GM12872 (cell line): ENCODE results near the gene TMEM200C.

ENCODE experiments used
- CTCF ChIP-seq: IDR thresholded peaks from 3 replicates; pipeline ENCODE4 v1.5.1; 2011; ENCODE audit warnings: low read depth, mild to moderate bottlenecking, low read length, moderate library complexity; ENCODE audit not compliant: insufficient read depth

Gene TMEM200C

GRCh38 chr18:5874336-5874735, 21.0 kb downstream of the TMEM200C start:
- no peak for TF ChIP-seq CTCF

GRCh38 chr18:5872886-5873285, 22.4 kb downstream of the TMEM200C start:
- no peak for TF ChIP-seq CTCF

GRCh38 chr18:5871426-5871825, 23.9 kb downstream of the TMEM200C start:
- no peak for TF ChIP-seq CTCF

GRCh38 chr18:5868218-5868854, 27.0 kb downstream of the TMEM200C start:
- TF ChIP-seq CTCF, result peak; percentile 71

GRCh38 chr18:5865521-5865920, 29.8 kb downstream of the TMEM200C start:
- no peak for TF ChIP-seq CTCF

GRCh38 chr18:5857180-5857579, 38.1 kb downstream of the TMEM200C start:
- TF ChIP-seq CTCF, result no peak

- TF ChIP-seq CTCF, result no peak
Observed at GRCh38 chr18:5853253-5853652, 42.1 kb downstream of the TMEM200C start.
